Testis (tissue), 3 donors: ENCODE results near the gene BABAM2. TPM values are rescaled to one million over a fixed set of nuclear protein-coding genes. Genes with fewer than 3 reads are reported as not detected.

Experiments used
- DNase-seq: peaks from one replicate; pipeline ENCODE4 v3.0.0-alpha.2; 2019
- H3K27ac ChIP-seq, 2 donors: fragments of 200-600 bp; sonication (generic); one replicate each; pipeline ENCODE4 v1.5.1; 2019
- H3K27me3 ChIP-seq: fragments of 200-600 bp; sonication (generic); one replicate; pipeline ENCODE4 v1.5.1; 2019
- H3K36me3 ChIP-seq: fragments of 200-600 bp; sonication (generic); one replicate; pipeline ENCODE4 v1.5.1; 2017; ENCODE audit warnings: low read depth; ENCODE audit errors: missing control alignments
- H3K4me1 ChIP-seq: fragments of 200-600 bp; sonication (generic); one replicate; pipeline ENCODE4 v1.5.1; 2019
- H3K4me3 ChIP-seq, 2 donors: fragments of 200-600 bp; sonication (generic); one replicate each; pipeline ENCODE4 v1.5.1; 2017 to 2019
- H3K9me3 ChIP-seq: fragments of 200-600 bp; sonication (generic); one replicate; pipeline ENCODE4 v1.5.1; 2017
- POLR2A ChIP-seq: fragments of 450-650 bp; IDR thresholded peaks from one replicate; pipeline ENCODE4 v1.6.1; 2017; ENCODE audit warnings: antibody characterized with exemption, mild to moderate bottlenecking, moderate library complexity
- WGBS, 2 donors: methylation state at CpG; one replicate each; pipeline ENCODE4 v1.1.5; 2018; 5-methylcytosine and 5-hydroxymethylcytosine counted together
- intact Hi-C: fragments of 100-400 bp; cut with DNase I; formaldehyde crosslinking; loops from one replicate; pipeline ENCODE4 v1.15.1; 2023; ENCODE audit warnings: low total_unique reads
- polyA plus RNA-seq: library from polyadenylated mRNA; stranded (reverse); fragments of 350-450 nt; fragmentation: Illumina TruSeq; extraction: RNeasy Lipid Tissue Mini Kit (QIAGEN cat#74804); gene quantifications from one replicate; pipeline ENCODE4 v1.2.3, GENCODE V29; 2014; ENCODE audit warnings: low read depth, low replicate concordance; ENCODE audit not compliant: insufficient read depth
- total RNA-seq, 2 donors: library from RNA; depleted of rRNA; stranded (reverse); fragments of >200 nt; gene quantifications; one replicate each; pipeline ENCODE4 v1.2.3, GENCODE V29; 2016
- TF ChIP-seq, protein P1 (sequence below), 3 experiments: fragments of 450-650 bp in 2 of 3; fragments of 200-600 bp in 1 of 3; sonication (generic) in 1 of 3; IDR thresholded peaks; one replicate each; pipeline ENCODE4 v1.5.1; 2016 to 2019; ENCODE audit warnings: antibody characterized with exemption in 3 of 3, mild to moderate bottlenecking in 2 of 3, moderate library complexity in 1 of 3

The BABAM2 gene
- total and polyA plus RNA-seq, 3 donors from 2014 or later, result 49.2 to 70.6 (median 59.1) TPM

DNA sequence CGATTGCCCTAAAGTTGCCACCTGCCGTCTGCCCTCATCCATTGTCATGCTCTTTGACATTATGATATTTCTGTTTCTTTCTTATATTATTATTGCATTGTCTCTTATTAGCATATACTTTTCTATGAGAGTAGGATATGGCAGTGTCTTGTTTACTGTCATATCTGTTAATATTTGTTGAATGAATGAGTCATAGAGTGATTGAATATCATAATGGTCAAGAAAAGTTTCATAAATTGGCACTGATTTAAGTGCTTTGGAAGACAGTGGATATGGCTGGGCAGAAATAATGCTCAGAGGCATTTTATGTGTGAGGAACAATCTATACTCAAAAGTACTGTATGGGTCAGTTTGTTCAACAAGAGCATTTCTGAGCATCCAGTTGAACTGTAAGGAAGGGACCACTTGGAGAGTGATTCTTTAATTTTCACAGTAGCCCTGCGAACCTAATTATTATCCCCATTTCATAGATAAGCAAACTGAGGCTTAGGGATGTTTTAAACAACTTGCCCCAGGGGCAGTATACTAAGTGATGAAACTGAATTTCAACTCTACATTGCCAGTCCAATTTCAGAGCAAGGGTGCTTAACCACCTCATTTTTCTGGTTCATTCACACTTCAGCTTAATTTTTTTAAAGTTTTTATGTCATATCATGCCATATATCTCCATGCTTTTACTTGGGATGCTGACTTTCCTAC, 326.7 kb downstream of the BABAM2 start:
- Histone ChIP-seq H3K9me3 (no peaks in the 10 kb centered on the region), H3K36me3 (no peaks in the 10 kb centered on the region), H3K4me3 (no peak overlapping the region), H3K27ac (no peak overlapping the region), H3K4me1 (no peaks in the 10 kb centered on the region), H3K27me3 (no peaks in the 10 kb centered on the region)
- intact Hi-C loops, result no loop called here
- WGBS, 2 donors, result 97 to 99% methylated on average over 3 of the region's 3 CpGs
- DNase-seq, result no peak
- no peak for TF ChIP-seq POLR2A
- TF ChIP-seq, protein P1, sequence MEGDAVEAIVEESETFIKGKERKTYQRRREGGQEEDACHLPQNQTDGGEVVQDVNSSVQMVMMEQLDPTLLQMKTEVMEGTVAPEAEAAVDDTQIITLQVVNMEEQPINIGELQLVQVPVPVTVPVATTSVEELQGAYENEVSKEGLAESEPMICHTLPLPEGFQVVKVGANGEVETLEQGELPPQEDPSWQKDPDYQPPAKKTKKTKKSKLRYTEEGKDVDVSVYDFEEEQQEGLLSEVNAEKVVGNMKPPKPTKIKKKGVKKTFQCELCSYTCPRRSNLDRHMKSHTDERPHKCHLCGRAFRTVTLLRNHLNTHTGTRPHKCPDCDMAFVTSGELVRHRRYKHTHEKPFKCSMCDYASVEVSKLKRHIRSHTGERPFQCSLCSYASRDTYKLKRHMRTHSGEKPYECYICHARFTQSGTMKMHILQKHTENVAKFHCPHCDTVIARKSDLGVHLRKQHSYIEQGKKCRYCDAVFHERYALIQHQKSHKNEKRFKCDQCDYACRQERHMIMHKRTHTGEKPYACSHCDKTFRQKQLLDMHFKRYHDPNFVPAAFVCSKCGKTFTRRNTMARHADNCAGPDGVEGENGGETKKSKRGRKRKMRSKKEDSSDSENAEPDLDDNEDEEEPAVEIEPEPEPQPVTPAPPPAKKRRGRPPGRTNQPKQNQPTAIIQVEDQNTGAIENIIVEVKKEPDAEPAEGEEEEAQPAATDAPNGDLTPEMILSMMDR (IDR thresholded peaks at IDR 0.05), result no peak

DNA sequence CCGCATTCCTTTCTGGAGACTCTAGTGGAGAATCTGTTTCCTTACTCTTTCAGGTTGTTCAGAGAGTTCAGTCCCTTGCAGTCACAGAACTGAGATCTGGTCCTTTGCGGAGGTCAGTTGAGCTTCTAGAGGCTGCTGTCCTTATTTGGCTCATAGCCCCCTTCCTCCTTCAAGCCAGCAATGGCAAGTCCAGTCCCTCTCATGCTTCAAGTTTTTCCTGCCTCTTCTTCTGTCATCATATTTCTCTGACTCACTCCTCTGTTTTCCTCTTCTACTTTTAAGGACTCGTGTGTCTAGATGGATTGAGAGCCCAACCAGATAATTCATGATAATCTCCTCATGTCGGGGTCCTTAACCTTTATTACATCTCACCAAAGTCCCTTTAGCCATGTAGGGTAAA, 328.6 kb downstream of the BABAM2 start:
- no peaks in the 10 kb centered on the region for H3K36me3 ChIP-seq
- no peak for DNase-seq
- no peaks in the 10 kb centered on the region for H3K4me1 ChIP-seq
- H3K27me3 ChIP-seq, result no peaks in the 10 kb centered on the region
- H3K4me3 ChIP-seq, result no peak overlapping the region
- TF ChIP-seq POLR2A, result no peak
- TF ChIP-seq, protein P1 (IDR thresholded peaks at IDR 0.05), result no peak
- no peak overlapping the region for H3K27ac ChIP-seq
- H3K9me3 ChIP-seq, result no peaks in the 10 kb centered on the region
- WGBS, 2 donors, result 90 to 97% methylated on average over 4 of the region's 4 CpGs
- intact Hi-C loops, result no loop called here

DNA sequence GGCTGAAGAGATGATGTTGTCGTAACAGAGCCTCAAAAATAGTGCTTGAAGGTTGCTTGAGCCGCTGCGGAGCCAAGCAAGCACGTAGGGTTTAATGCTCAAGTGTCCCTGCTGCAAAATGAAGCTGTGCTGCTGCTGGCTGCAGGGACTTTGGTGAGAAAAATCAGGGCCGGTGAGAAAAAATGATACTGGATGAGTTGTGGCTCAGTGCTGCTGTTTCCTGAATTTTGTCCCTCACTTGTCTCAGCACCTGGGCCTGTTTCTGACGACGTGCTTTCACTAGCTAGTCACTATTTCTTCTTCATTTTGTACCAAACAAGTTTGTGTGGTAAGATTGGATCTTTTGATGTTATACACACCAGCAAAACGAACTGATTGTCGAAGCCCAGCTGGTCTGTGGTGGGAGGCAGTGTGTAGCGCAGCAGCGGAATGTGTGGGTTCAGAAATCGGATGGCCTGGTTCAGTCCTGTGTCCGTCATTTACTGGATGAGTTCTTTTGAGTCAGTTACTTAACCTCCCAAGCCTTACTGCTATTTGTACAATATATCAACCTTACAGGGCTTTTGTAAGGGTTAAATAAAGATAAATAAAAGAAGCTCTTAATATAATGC, 329.3 kb downstream of the BABAM2 start:
- no peaks in the 10 kb centered on the region for H3K27me3 ChIP-seq
- WGBS, 2 donors, result 84 to 87% methylated on average over 13 of the region's 13 CpGs
- no peak for DNase-seq
- intact Hi-C loops, result no loop called here
- peaks cover 5% of the 10 kb centered on the region for H3K4me1 ChIP-seq
- no peaks in the 10 kb centered on the region for H3K36me3 ChIP-seq
- no peak overlapping the region for H3K27ac ChIP-seq
- H3K4me3 ChIP-seq, result no peak overlapping the region
- H3K9me3 ChIP-seq, result no peaks in the 10 kb centered on the region
- no peak for TF ChIP-seq POLR2A
- TF ChIP-seq, protein P1 (IDR thresholded peaks at IDR 0.05), result no peak

DNA sequence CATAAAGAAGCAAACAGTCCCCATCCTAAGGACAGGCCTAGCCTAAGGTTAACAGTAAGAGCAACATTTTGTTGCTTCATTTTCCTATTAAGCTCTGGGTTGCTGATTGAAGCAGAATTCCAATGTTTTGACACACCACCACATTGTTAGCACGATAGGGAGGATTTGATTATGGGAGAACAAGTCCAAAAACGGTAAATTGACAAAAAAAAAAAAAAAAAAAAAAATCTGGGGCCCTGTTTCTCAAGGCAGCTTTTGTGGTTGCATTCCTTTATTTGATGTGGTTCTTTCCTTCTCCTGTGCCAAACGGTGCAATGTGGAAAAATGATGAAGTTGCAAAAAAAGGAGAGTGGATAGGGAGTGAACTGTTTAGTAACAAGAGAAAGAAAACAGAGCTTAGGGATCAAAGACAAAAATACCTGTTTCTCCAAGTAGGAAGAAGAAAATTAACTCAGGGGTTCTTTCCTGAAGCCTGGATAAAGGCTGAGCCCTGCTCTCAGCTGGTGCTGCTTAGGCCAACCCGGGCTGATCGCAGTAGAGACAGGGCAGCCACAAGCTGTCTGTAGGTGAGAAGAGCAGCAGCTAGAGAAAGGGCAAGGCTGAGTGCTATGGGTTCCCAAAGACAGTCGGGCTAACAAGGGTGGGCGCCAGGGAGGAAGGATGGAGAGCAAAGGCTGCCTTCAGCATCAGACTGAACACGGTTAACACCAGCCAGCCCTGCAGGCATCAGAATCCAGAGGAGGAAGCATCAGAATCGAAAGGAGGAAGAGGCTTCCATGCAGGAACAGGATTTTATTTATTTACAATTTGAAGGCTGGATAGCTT, 334.3 kb downstream of the BABAM2 start:
- intact Hi-C loops, result no loop called here
- WGBS, 2 donors, result 45 to 50% methylated on average over 9 of the region's 9 CpGs
- TF ChIP-seq POLR2A, result no peak
- TF ChIP-seq, protein P1 (IDR thresholded peaks at IDR 0.05), result no peak
- no peaks in the 10 kb centered on the region for H3K27me3 ChIP-seq
- no peaks in the 10 kb centered on the region for H3K36me3 ChIP-seq
- H3K4me3 ChIP-seq, result no peak overlapping the region
- no peaks in the 10 kb centered on the region for H3K9me3 ChIP-seq
- H3K4me1 ChIP-seq, result peaks cover 8% of the 10 kb centered on the region
- no peak for DNase-seq
- H3K27ac ChIP-seq, result peak overlapping the region in 1 of 2 donors; percentile 59
